MCF 10A (cell line): ENCODE data around the gene FER. TPM values are rescaled to one million over a fixed set of nuclear protein-coding genes. Genes with fewer than 3 reads are reported as not detected.
A peak's percentile ranks its signal among the peaks of the same experiment; 100 is the strongest.

Experiments
- BruUV-seq: library from RNA; stranded (reverse); fragments of 400-500 nt; replicated peaks from 2 replicates; lab custom pipeline; 2021; lab: Mats Ljungman, UMichigan
- CTCF ChIA-PET: fragments of 300-600 bp; sonication (Branson Sonifier 250); formaldehyde crosslinking; extraction: SDS; loops from one replicate; lab custom pipeline; 2021; ENCODE audit warnings: antibody characterized with exemption, inconsistent platforms; lab: Yijun Ruan, JAX
- POLR2A ChIA-PET: fragments of 300-600, 350-650 bp; sonication (Branson Sonifier 250); formaldehyde crosslinking; extraction: SDS; loops from one replicate; lab custom pipeline; 2020; ENCODE audit warnings: antibody characterized with exemption, inconsistent platforms; lab: Yijun Ruan, JAX
- DNase-seq: peaks from one replicate; pipeline ENCODE4 v3.0.0-alpha.2; 2018; ENCODE audit not compliant: unreplicated experiment
- H3K27ac Mint-ChIP-seq: one replicate; pipeline ENCODE4 v1.8.0; 2022; ENCODE audit warnings: mild to moderate bottlenecking, low read depth, mixed read lengths; ENCODE audit not compliant: unreplicated experiment
- H3K27me3 Mint-ChIP-seq: one replicate; pipeline ENCODE4 v1.8.0; 2022; ENCODE audit warnings: mixed read lengths; ENCODE audit not compliant: insufficient read depth, unreplicated experiment
- H3K36me3 Mint-ChIP-seq: one replicate; pipeline ENCODE4 v1.8.0; 2022; ENCODE audit warnings: mild to moderate bottlenecking, moderate library complexity, mixed read lengths; ENCODE audit not compliant: insufficient read depth, unreplicated experiment
- H3K4me1 Mint-ChIP-seq: one replicate; pipeline ENCODE4 v1.8.0; 2022; ENCODE audit warnings: mixed read lengths; ENCODE audit not compliant: insufficient read depth, unreplicated experiment
- H3K4me3 Mint-ChIP-seq: one replicate; pipeline ENCODE4 v1.8.0; 2022; ENCODE audit warnings: mild to moderate bottlenecking, moderate library complexity, mixed read lengths; ENCODE audit not compliant: unreplicated experiment
- H3K9me3 Mint-ChIP-seq: one replicate; pipeline ENCODE4 v1.8.0; 2022; ENCODE audit warnings: mixed read lengths; ENCODE audit not compliant: unreplicated experiment
- CTCF ChIP-seq: fragments of 200-600 bp; IDR thresholded peaks from one replicate; pipeline ENCODE4 v1.8.0; 2022; ENCODE audit warnings: antibody characterized with exemption, mild to moderate bottlenecking; ENCODE audit not compliant: unreplicated experiment
- intact Hi-C: fragments of 100-400 bp; cut with micrococcal nuclease; formaldehyde crosslinking; loops from 2 replicates; pipeline ENCODE4 v1.14.1; 2022
- total RNA-seq: library from RNA; stranded (reverse); gene quantifications from 2 replicates; pipeline ENCODE4 v1.2.3, GENCODE V29; 2022

The FER gene
- total RNA-seq, 1 experiment from 2014 or later, result 71.1 TPM

- POLR2A ChIA-PET, result no interaction called here
- H3K9me3 Mint-ChIP-seq, result no peaks in the 10 kb centered on the region
- CTCF ChIA-PET, result no interaction called here
Observed at GRCh38 chr5:109060378-109061025, 312.8 kb downstream of the FER start.

DNA sequence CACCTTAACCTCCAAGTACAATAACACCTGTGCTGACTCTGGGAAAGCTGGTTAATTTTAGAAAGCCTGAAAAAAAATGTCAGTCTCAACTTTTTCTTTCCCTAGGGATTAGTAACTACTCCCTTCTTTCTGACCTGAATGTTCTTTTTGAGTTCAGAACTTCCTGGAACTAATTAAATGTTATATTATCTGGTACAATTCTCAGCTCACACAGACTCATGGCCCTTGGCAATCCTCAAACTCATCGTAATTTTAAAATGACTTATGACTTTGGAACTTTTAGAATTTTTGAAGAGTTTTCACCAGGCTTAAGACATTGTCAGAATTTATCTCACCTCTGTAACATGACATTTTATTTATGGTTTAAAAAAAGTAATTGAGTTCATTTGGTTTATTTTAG is 315.0 kb downstream of the FER start:
- H3K36me3 Mint-ChIP-seq, result no peaks in the 10 kb centered on the region
- no TSS peak for BruUV-seq

More at GRCh38 chr5:109060378-109061025, 312.8 kb downstream of the FER start:
- Mint-ChIP-seq H3K27me3 (no peaks in the 10 kb centered on the region), H3K4me1 (no peaks in the 10 kb centered on the region), H3K27ac (no peak overlapping the region), H3K4me3 (no peak overlapping the region), H3K36me3 (no peaks in the 10 kb centered on the region)
- no TSS peak for BruUV-seq
- intact Hi-C loops, result no loop called here
- no peak for DNase-seq
- no peak for TF ChIP-seq CTCF

GRCh38 chr5:109063223-109063622 is 315.5 kb downstream of the FER start:
- CTCF ChIA-PET, result no interaction called here
- no peaks in the 10 kb centered on the region for H3K36me3 Mint-ChIP-seq
- H3K27ac Mint-ChIP-seq, result peak overlapping the region; percentile 7
- POLR2A ChIA-PET, result no interaction called here
- H3K9me3 Mint-ChIP-seq, result no peaks in the 10 kb centered on the region
- no peak for TF ChIP-seq CTCF
- intact Hi-C loops, result no loop called here
- H3K27me3 Mint-ChIP-seq, result no peaks in the 10 kb centered on the region
- no TSS peak for BruUV-seq
- H3K4me1 Mint-ChIP-seq, result no peaks in the 10 kb centered on the region
- DNase-seq, result no peak
- H3K4me3 Mint-ChIP-seq, result no peak overlapping the region

More for the DNA sequence above, 315.0 kb downstream of the FER start:
- no peak for DNase-seq
- no peaks in the 10 kb centered on the region for H3K27me3 Mint-ChIP-seq
- no peaks in the 10 kb centered on the region for H3K4me1 Mint-ChIP-seq
- no peaks in the 10 kb centered on the region for H3K9me3 Mint-ChIP-seq
- ChIA-PET POLR2A (no interaction called here), CTCF (interaction anchor here (0.6 to 0.7 kb wide), 2 partner anchors 122 to 946 kb away, joined by 3 read pairs; no protein-coding TSS in a partner anchor)
- no peak overlapping the region for H3K4me3 Mint-ChIP-seq
- no peak for TF ChIP-seq CTCF
- intact Hi-C loops, result no loop called here
- H3K27ac Mint-ChIP-seq, result peak overlapping the region; percentile 7

DNA sequence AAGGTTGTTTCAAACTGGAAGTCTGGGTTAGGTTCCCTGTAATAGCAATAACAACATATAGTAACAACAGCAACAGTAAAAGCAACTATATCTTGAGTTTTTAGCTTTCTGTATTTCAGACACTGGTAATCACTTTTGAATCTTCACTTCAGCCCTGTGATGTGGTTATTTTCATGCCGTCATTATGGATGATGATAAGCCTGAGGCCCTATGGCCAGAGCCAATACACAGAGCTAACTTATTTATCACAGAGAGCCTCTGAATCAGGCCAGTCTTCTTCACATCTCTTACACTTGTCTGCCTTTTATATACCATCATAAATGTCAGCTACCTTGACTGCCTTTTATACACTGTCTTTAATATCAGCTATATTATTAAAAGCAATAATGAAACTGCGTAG is 329.0 kb downstream of the FER start:
- no TSS peak for BruUV-seq
- Mint-ChIP-seq H3K4me3 (no peak overlapping the region), H3K4me1 (no peaks in the 10 kb centered on the region), H3K9me3 (no peaks in the 10 kb centered on the region), H3K27me3 (no peaks in the 10 kb centered on the region), H3K27ac (no peak overlapping the region), H3K36me3 (no peaks in the 10 kb centered on the region)
- no peak for DNase-seq
- intact Hi-C loops, result no loop called here
- no peak for TF ChIP-seq CTCF
- POLR2A ChIA-PET, result no interaction called here
- CTCF ChIA-PET, result interaction anchor here (0.7 kb wide), 1 partner anchor 1400 kb away, joined by 3 read pairs; no protein-coding TSS in a partner anchor
